K562 (cell line): ENCODE results near the gene FSTL4. TPM values are rescaled to one million over a fixed set of nuclear protein-coding genes. Genes with fewer than 3 reads are reported as not detected.

Source experiments
- ATAC-seq: fragments of 200-7000 bp; cut with Tn5 transposase; 3 replicates; pipeline ENCODE4 v1.9.1; 2020; ENCODE audit warnings: moderate library complexity
- BruUV-seq: library from RNA; stranded (reverse); fragments of 400-500 nt; replicated peaks from 2 replicates; lab custom pipeline; 2021; lab: Mats Ljungman, UMichigan
- CTCF ChIA-PET: fragments of 300-600 bp; formaldehyde crosslinking; extraction: SDS; loops from one replicate; lab custom pipeline; 2021; ENCODE audit warnings: low intra/inter-chr PET ratio; lab: Yijun Ruan, JAX
- POLR2A ChIA-PET: fragments of 300-600, 350-650 bp; sonication (Branson Sonifier 250); formaldehyde crosslinking; extraction: SDS; loops from one replicate; lab custom pipeline; 2021; ENCODE audit warnings: antibody characterized with exemption, inconsistent platforms; lab: Yijun Ruan, JAX
- DNase-seq, 4 experiments: peaks; one replicate each; pipeline versions ENCODE4 v3.0.0 to v3.0.0-alpha.2; 2011 to 2018; ENCODE audit warnings: low spot score in 3 of 4, mixed read lengths in 3 of 4; ENCODE audit errors: extremely low read depth in 1 of 4
- FAIRE-seq: peaks from 2 replicates; lab custom pipeline; 2011; peaks lifted over from hg19 to GRCh38; lab: Jason Lieb, UNC
- H2AFZ ChIP-seq: 2 replicates; pipeline ENCODE4 v1.6.0; 2011; ENCODE audit warnings: low read depth, low read length, control low read depth, inconsistent platforms
- H3K27ac ChIP-seq: fragments of 200-600 bp; 3 replicates; pipeline ENCODE4 v1.8.0; 2011; ENCODE audit warnings: low read depth, mild to moderate bottlenecking, control low read depth, inconsistent platforms, low read length, moderate library complexity, mixed read lengths; ENCODE audit errors: extremely low read depth
- H3K27me3 ChIP-seq, 2 experiments: fragments of 300-600 bp in 1 of 2; 2 replicates in 1 of 2; 3 replicates in 1 of 2; pipeline versions ENCODE4 v1.6.0 to v1.8.0; 2011; ENCODE audit warnings: inconsistent platforms in 2 of 2, low read length in 2 of 2, mild to moderate bottlenecking in 1 of 2, mixed read lengths in 1 of 2, moderate library complexity in 1 of 2; ENCODE audit not compliant: control insufficient read depth in 2 of 2, insufficient read depth in 2 of 2
- H3K36me3 ChIP-seq: fragments of 300-600 bp; 3 replicates; pipeline ENCODE4 v1.8.0; 2011; ENCODE audit warnings: mild to moderate bottlenecking, low read length, inconsistent platforms; ENCODE audit not compliant: control insufficient read depth, insufficient read depth
- H3K4me1 ChIP-seq, 2 experiments: fragments of 200-600 bp in 1 of 2; replicated peaks in 1 of 2; 2 replicates in 1 of 2; 3 replicates in 1 of 2; pipeline versions ENCODE4 v1.5.1 to v1.8.0; 2011; ENCODE audit warnings: inconsistent platforms in 2 of 2, low read length in 2 of 2, mild to moderate bottlenecking in 1 of 2, mixed read lengths in 1 of 2, moderate library complexity in 1 of 2; ENCODE audit not compliant: control insufficient read depth in 2 of 2, insufficient read depth in 2 of 2
- H3K4me2 ChIP-seq: 2 replicates; pipeline ENCODE4 v1.6.1; 2011; ENCODE audit warnings: low read length, control low read depth, inconsistent platforms, mixed read lengths; ENCODE audit not compliant: insufficient read depth
- H3K4me3 ChIP-seq: fragments of 200-600 bp; sonication (generic), shearing (Covaris generic); 2 replicates; pipeline ENCODE4 v1.5.1; 2016; ENCODE audit warnings: control low read depth, inconsistent platforms
- H3K79me2 ChIP-seq: fragments of 200-600 bp; 3 replicates; pipeline ENCODE4 v1.8.0; 2011; ENCODE audit warnings: low read length, inconsistent platforms; ENCODE audit not compliant: control insufficient read depth, insufficient read depth
- H3K9ac ChIP-seq, 2 experiments: 2 replicates each; pipeline versions ENCODE4 v1.6.0 to v1.6.1; 2011; ENCODE audit warnings: low read depth in 2 of 2, low read length in 2 of 2, control low read depth in 1 of 2, inconsistent platforms in 1 of 2, mild to moderate bottlenecking in 1 of 2, mixed read lengths in 1 of 2; ENCODE audit not compliant: insufficient read depth in 1 of 2
- H3K9me1 ChIP-seq: one replicate; pipeline ENCODE4 v1.6.0; 2011; ENCODE audit warnings: inconsistent platforms, mild to moderate bottlenecking, low read length, moderate library complexity; ENCODE audit not compliant: control insufficient read depth, insufficient read depth
- H3K9me3 ChIP-seq: replicated peaks from 2 replicates; pipeline ENCODE4 v1.5.1; 2011; ENCODE audit warnings: low read depth, low read length, inconsistent platforms; ENCODE audit not compliant: control insufficient read depth, insufficient read depth
- H4K20me1 ChIP-seq: replicated peaks from 2 replicates; pipeline ENCODE4 v1.6.1; 2011; ENCODE audit warnings: low read length, inconsistent platforms, mixed read lengths; ENCODE audit not compliant: control insufficient read depth, insufficient read depth
- JUN ChIP-seq, 2 experiments: sonication (generic) in 1 of 2; formaldehyde crosslinking in 1 of 2; IDR thresholded peaks; 2 replicates each; pipeline versions ENCODE4 v1.6.1 to v1.8.0; 2012 to 2022; ENCODE audit warnings: borderline replicate concordance in 2 of 2, mild to moderate bottlenecking in 2 of 2, improper control_type of control experiment in 1 of 2, low read depth in 1 of 2, low read length in 1 of 2, missing genetic modification reagents in 1 of 2
- KAT8 ChIP-seq: fragments of 450-650 bp; IDR thresholded peaks from 2 replicates; pipeline ENCODE4 v1.6.1; 2016; ENCODE audit warnings: low read depth, mild to moderate bottlenecking
- NONO ChIP-seq, 2 experiments: fragments of 200-400 bp in 1 of 2; fragments of 450-650 bp in 1 of 2; formaldehyde crosslinking in 1 of 2; IDR thresholded peaks; 2 replicates each; pipeline ENCODE4 v1.6.1; 2017; ENCODE audit warnings: low read depth in 2 of 2, mild to moderate bottlenecking in 2 of 2, moderate library complexity in 2 of 2, low read length in 1 of 2
- PHB ChIP-seq: fragments of 250-450 bp; sonication (Bioruptor Pico); IDR thresholded peaks from 2 replicates; pipeline ENCODE4 v1.5.0; 2021
- RBM25 ChIP-seq: fragments of 200-400 bp; formaldehyde crosslinking; IDR thresholded peaks from 2 replicates; pipeline ENCODE4 v1.6.1; 2018; ENCODE audit warnings: low read length, low read depth, moderate library complexity; ENCODE audit not compliant: severe bottlenecking
- RERE ChIP-seq: sonication (generic); formaldehyde crosslinking; IDR thresholded peaks from 2 replicates; pipeline ENCODE4 v1.8.0; 2023; ENCODE audit warnings: missing genetic modification reagents, mild to moderate bottlenecking, borderline replicate concordance
- TAF1 ChIP-seq: IDR thresholded peaks from 2 replicates; pipeline ENCODE4 v1.6.1; 2011; ENCODE audit warnings: mild to moderate bottlenecking, low read length, moderate library complexity; ENCODE audit not compliant: insufficient read depth, control insufficient read depth, severe bottlenecking; ENCODE audit errors: extremely low read depth
- ZBTB26 ChIP-seq: fragments of 450-650 bp; formaldehyde crosslinking; IDR thresholded peaks from 2 replicates; pipeline ENCODE4 v1.4.0; 2022; ENCODE audit warnings: missing genetic modification characterization
- ZBTB43 ChIP-seq: sonication (generic); formaldehyde crosslinking; IDR thresholded peaks from 2 replicates; pipeline ENCODE4 v1.8.0; 2023; ENCODE audit warnings: mild to moderate bottlenecking, missing genetic modification reagents
- ZNF124 ChIP-seq: sonication (generic); formaldehyde crosslinking; IDR thresholded peaks from 2 replicates; pipeline ENCODE4 v1.8.1; 2022; ENCODE audit warnings: missing genetic modification reagents
- WGBS: fragments of 100-300 bp; shearing (Covaris generic); methylation state at CpG from one replicate; pipeline ENCODE4 v1.1.6; 2016; ENCODE audit warnings: low coverage, mixed read lengths; ENCODE audit not compliant: insufficient coverage; ENCODE audit errors: missing lambda C conversion rate; 5-methylcytosine and 5-hydroxymethylcytosine counted together
- in situ Hi-C: fragments of 300-500 bp; cut with MboI; formaldehyde crosslinking; loops from 4 replicates; pipeline ENCODE4 v1.15.0; 2018; ENCODE audit warnings: inconsistent platforms, mixed read lengths
- intact Hi-C: fragments of 100-400 bp; cut with micrococcal nuclease; formaldehyde crosslinking; loops from 2 replicates; pipeline ENCODE4 v1.14.2; 2022
- polyA plus RNA-seq, 8 experiments: library from polyadenylated mRNA; depleted of rRNA in 4 of 8; stranded (reverse) in 5 of 8; unstranded in 3 of 8; fragments of >200 nt; fragmentation: Nextera tagmentation in 2 of 8; fragmentation: Illumina TruSeq in 1 of 8; extraction: Ambion mirVana in 2 of 8; extraction: Trizol in 1 of 8; gene quantifications; 2 replicates each; pipeline versions ENCODE4 v1.2.1 to v1.2.3, GENCODE V29; 2011 to 2014; ENCODE audit warnings: inconsistent platforms in 1 of 8, missing spikeins in 1 of 8
- total RNA-seq, 7 experiments: library from RNA; depleted of rRNA in 6 of 7; stranded (reverse); fragments of >200 nt in 6 of 7; fragmentation: Illumina TruSeq in 2 of 7; extraction: Trizol in 2 of 7; gene quantifications; 2 replicates each; pipeline versions ENCODE4 v1.2.1 to v1.2.3, GENCODE V29; 2011 to 2021; ENCODE audit warnings: low replicate concordance in 1 of 7
- TF ChIP-seq, protein P1 (sequence below): sonication (generic); formaldehyde crosslinking; IDR thresholded peaks from 2 replicates; pipeline ENCODE4 v1.8.0; 2022; ENCODE audit warnings: mild to moderate bottlenecking, missing genetic modification reagents

Gene FSTL4
- total and polyA plus RNA-seq, 9 of the 15 experiments (the other 6 are each of a cell fraction or from before 2014, with no cell fraction given), result 0.08 to 0.18 (median 0.10) TPM; not detected in 5

DNA sequence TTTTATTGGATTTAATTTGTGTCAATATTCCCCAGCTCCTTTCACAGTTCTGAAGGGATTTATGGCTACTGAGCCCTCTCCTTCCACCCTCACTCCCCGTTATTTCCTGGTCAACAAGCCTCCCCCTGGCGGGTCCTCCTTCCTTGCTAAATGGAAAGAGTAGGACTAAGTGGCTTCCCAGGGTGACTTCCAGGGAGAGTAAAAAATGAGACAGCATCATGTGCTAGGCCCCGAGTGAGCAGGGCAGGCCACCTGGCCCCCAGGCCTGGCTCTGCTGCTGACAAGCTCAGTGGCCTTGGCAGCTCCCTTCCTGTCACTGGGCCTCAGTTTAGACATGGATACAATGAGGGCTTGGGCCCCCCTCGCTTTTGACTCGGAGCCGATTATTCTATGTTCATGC, 359.3 kb downstream of the FSTL4 start:
- H3K27ac ChIP-seq, result no peak overlapping the region
- ATAC-seq, result no peak
- H3K27me3 ChIP-seq, result peaks cover 22 to 49% of the 10 kb centered on the region in 2 experiments; a peak in 4 of 5 replicates
- H3K79me2 ChIP-seq, result no peaks in the 10 kb centered on the region
- intact Hi-C loops, result no loop called here
- POLR2A ChIA-PET, result interaction anchor here (0.6 to 2.0 kb wide), 2 partner anchors 13 to 1290 kb away, joined by 3 to 6 read pairs; no protein-coding TSS in a partner anchor
- H3K9me1 ChIP-seq, result no peaks in the 10 kb centered on the region
- H3K9me3 ChIP-seq, result no peaks in the 10 kb centered on the region
- WGBS, result 3% methylated on average over 5 of the region's 6 CpGs
- no peaks in the 10 kb centered on the region for H3K36me3 ChIP-seq
- FAIRE-seq, result no peak
- no TSS peak for BruUV-seq
- no peak overlapping the region for H2AFZ ChIP-seq
- no peak overlapping the region for H3K4me3 ChIP-seq
- H4K20me1 ChIP-seq, result 0 out of 2 replicates have a peak, but pooled peaks cover 20% of the 10 kb centered on the region
- no peak overlapping the region for H3K4me2 ChIP-seq
- CTCF ChIA-PET, result no interaction called here
- H3K4me1 ChIP-seq, result peaks cover 12 to 16% of the 10 kb centered on the region in 2 experiments; a peak in 4 of 5 replicates
- TF ChIP-seq RBM25, result no peak
- TF ChIP-seq ZBTB26 (CRISPR knock-in tag), result no peak
- TF ChIP-seq ZNF124 (CRISPR knock-in tag), result no peak
- no peak for TF ChIP-seq KAT8
- TF ChIP-seq, protein P1, sequence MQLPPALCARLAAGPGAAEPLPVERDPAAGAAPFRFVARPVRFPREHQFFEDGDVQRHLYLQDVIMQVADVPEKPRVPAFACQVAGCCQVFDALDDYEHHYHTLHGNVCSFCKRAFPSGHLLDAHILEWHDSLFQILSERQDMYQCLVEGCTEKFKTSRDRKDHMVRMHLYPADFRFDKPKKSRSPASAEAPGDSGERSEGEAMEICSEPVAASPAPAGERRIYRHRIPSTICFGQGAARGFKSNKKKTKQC (CRISPR knock-in tag), result no peak
- no peak for TF ChIP-seq NONO (IDR thresholded peaks at IDR 0.05; ENCODE audit: low read depth in 2 of 2, low read length in 1 of 2)
- no peak for TF ChIP-seq TAF1
- TF ChIP-seq ZBTB43 (CRISPR knock-in tag), result no peak
- no peak for TF ChIP-seq JUN (IDR thresholded peaks at IDR 0.05; ENCODE audit: borderline replicate concordance, low read depth, low read length)
- no peak for TF ChIP-seq JUN (CRISPR knock-in tag; IDR thresholded peaks at IDR 0.05; ENCODE audit: borderline replicate concordance)
- no peak for TF ChIP-seq PHB
- TF ChIP-seq RERE (CRISPR knock-in tag), result no peak
- DNase-seq, result no peak
- no peak overlapping the region for H3K9ac ChIP-seq
- in situ Hi-C loops, result no loop called here
